K562 (cell line): ENCODE measurements around the gene NPHP1. TPM values are rescaled to one million over a fixed set of nuclear protein-coding genes. Genes with fewer than 3 reads are reported as not detected.

ENCODE experiments used
- ATAC-seq: fragments of 200-7000 bp; cut with Tn5 transposase; 3 replicates; pipeline ENCODE4 v1.9.1; 2020; ENCODE audit warnings: moderate library complexity
- BruUV-seq: library from RNA; stranded (reverse); fragments of 400-500 nt; replicated peaks from 2 replicates; lab custom pipeline; 2021; lab: Mats Ljungman, UMichigan
- CTCF ChIA-PET: fragments of 300-600 bp; formaldehyde crosslinking; extraction: SDS; loops from one replicate; lab custom pipeline; 2021; ENCODE audit warnings: low intra/inter-chr PET ratio; lab: Yijun Ruan, JAX
- POLR2A ChIA-PET: fragments of 300-600, 350-650 bp; sonication (Branson Sonifier 250); formaldehyde crosslinking; extraction: SDS; loops from one replicate; lab custom pipeline; 2021; ENCODE audit warnings: antibody characterized with exemption, inconsistent platforms; lab: Yijun Ruan, JAX
- DNase-seq, 4 experiments: peaks; one replicate each; pipeline versions ENCODE4 v3.0.0 to v3.0.0-alpha.2; 2011 to 2018; ENCODE audit warnings: low spot score in 3 of 4, mixed read lengths in 3 of 4; ENCODE audit errors: extremely low read depth in 1 of 4
- FAIRE-seq: peaks from 2 replicates; lab custom pipeline; 2011; peaks lifted over from hg19 to GRCh38; lab: Jason Lieb, UNC
- H2AFZ ChIP-seq: 2 replicates; pipeline ENCODE4 v1.6.0; 2011; ENCODE audit warnings: low read depth, low read length, control low read depth, inconsistent platforms
- H3K27ac ChIP-seq: fragments of 200-600 bp; 3 replicates; pipeline ENCODE4 v1.8.0; 2011; ENCODE audit warnings: low read depth, mild to moderate bottlenecking, control low read depth, inconsistent platforms, low read length, moderate library complexity, mixed read lengths; ENCODE audit errors: extremely low read depth
- H3K27me3 ChIP-seq, 2 experiments: fragments of 300-600 bp in 1 of 2; 2 replicates in 1 of 2; 3 replicates in 1 of 2; pipeline versions ENCODE4 v1.6.0 to v1.8.0; 2011; ENCODE audit warnings: inconsistent platforms in 2 of 2, low read length in 2 of 2, mild to moderate bottlenecking in 1 of 2, mixed read lengths in 1 of 2, moderate library complexity in 1 of 2; ENCODE audit not compliant: control insufficient read depth in 2 of 2, insufficient read depth in 2 of 2
- H3K36me3 ChIP-seq: fragments of 300-600 bp; 3 replicates; pipeline ENCODE4 v1.8.0; 2011; ENCODE audit warnings: mild to moderate bottlenecking, low read length, inconsistent platforms; ENCODE audit not compliant: control insufficient read depth, insufficient read depth
- H3K4me1 ChIP-seq, 2 experiments: fragments of 200-600 bp in 1 of 2; replicated peaks in 1 of 2; 2 replicates in 1 of 2; 3 replicates in 1 of 2; pipeline versions ENCODE4 v1.5.1 to v1.8.0; 2011; ENCODE audit warnings: inconsistent platforms in 2 of 2, low read length in 2 of 2, mild to moderate bottlenecking in 1 of 2, mixed read lengths in 1 of 2, moderate library complexity in 1 of 2; ENCODE audit not compliant: control insufficient read depth in 2 of 2, insufficient read depth in 2 of 2
- H3K4me2 ChIP-seq: 2 replicates; pipeline ENCODE4 v1.6.1; 2011; ENCODE audit warnings: low read length, control low read depth, inconsistent platforms, mixed read lengths; ENCODE audit not compliant: insufficient read depth
- H3K4me3 ChIP-seq: fragments of 200-600 bp; sonication (generic), shearing (Covaris generic); 2 replicates; pipeline ENCODE4 v1.5.1; 2016; ENCODE audit warnings: control low read depth, inconsistent platforms
- H3K79me2 ChIP-seq: fragments of 200-600 bp; 3 replicates; pipeline ENCODE4 v1.8.0; 2011; ENCODE audit warnings: low read length, inconsistent platforms; ENCODE audit not compliant: control insufficient read depth, insufficient read depth
- H3K9ac ChIP-seq, 2 experiments: 2 replicates each; pipeline versions ENCODE4 v1.6.0 to v1.6.1; 2011; ENCODE audit warnings: low read depth in 2 of 2, low read length in 2 of 2, control low read depth in 1 of 2, inconsistent platforms in 1 of 2, mild to moderate bottlenecking in 1 of 2, mixed read lengths in 1 of 2; ENCODE audit not compliant: insufficient read depth in 1 of 2
- H3K9me1 ChIP-seq: one replicate; pipeline ENCODE4 v1.6.0; 2011; ENCODE audit warnings: inconsistent platforms, mild to moderate bottlenecking, low read length, moderate library complexity; ENCODE audit not compliant: control insufficient read depth, insufficient read depth
- H3K9me3 ChIP-seq: replicated peaks from 2 replicates; pipeline ENCODE4 v1.5.1; 2011; ENCODE audit warnings: low read depth, low read length, inconsistent platforms; ENCODE audit not compliant: control insufficient read depth, insufficient read depth
- H4K20me1 ChIP-seq: replicated peaks from 2 replicates; pipeline ENCODE4 v1.6.1; 2011; ENCODE audit warnings: low read length, inconsistent platforms, mixed read lengths; ENCODE audit not compliant: control insufficient read depth, insufficient read depth
- CHCHD3 ChIP-seq: fragments of 250-450 bp; sonication (Bioruptor Pico); IDR thresholded peaks from 2 replicates; pipeline ENCODE4 v2.1.2; 2022; ENCODE audit warnings: mild to moderate bottlenecking
- ELF4 ChIP-seq: fragments of 450-650 bp; formaldehyde crosslinking; IDR thresholded peaks from 2 replicates; pipeline ENCODE4 v1.4.0; 2022; ENCODE audit warnings: missing genetic modification characterization
- ESRRA ChIP-seq: fragments of 450-650 bp; IDR thresholded peaks from 2 replicates; pipeline ENCODE4 v1.6.1; 2014; ENCODE audit warnings: low read depth, mild to moderate bottlenecking, moderate library complexity, borderline replicate concordance
- KLF1 ChIP-seq: fragments of 450-650 bp; IDR thresholded peaks from 2 replicates; pipeline ENCODE4 v1.6.1; 2016; ENCODE audit warnings: missing genetic modification characterization, missing compliant biosample characterization
- NCOA1 ChIP-seq: fragments of 450-650 bp; IDR thresholded peaks from 2 replicates; pipeline ENCODE4 v1.6.1; 2016; ENCODE audit warnings: low read depth
- NCOA2 ChIP-seq, 2 experiments: fragments of 450-650 bp; IDR thresholded peaks; 2 replicates each; pipeline ENCODE4 v1.6.1; 2018; ENCODE audit warnings: mild to moderate bottlenecking in 2 of 2, moderate library complexity in 1 of 2; ENCODE audit not compliant: partially characterized antibody in 2 of 2
- NR0B1 ChIP-seq: fragments of 450-650 bp; IDR thresholded peaks from one replicate; pipeline ENCODE4 v1.6.1; 2018; ENCODE audit warnings: mild to moderate bottlenecking, moderate library complexity; ENCODE audit not compliant: partially characterized antibody
- SIRT6 ChIP-seq: IDR thresholded peaks from one replicate; pipeline ENCODE4 v1.6.1; 2012; ENCODE audit warnings: low read depth, mild to moderate bottlenecking, control low read depth, inconsistent platforms, low read length, moderate library complexity
- ZKSCAN8 ChIP-seq: fragments of 200-800 bp; sonication (Bioruptor generic); IDR thresholded peaks from 2 replicates; pipeline ENCODE4 v1.6.1; 2016; ENCODE audit warnings: missing genetic modification characterization, missing compliant biosample characterization
- ZNF318 ChIP-seq, 2 experiments: fragments of 450-650 bp; IDR thresholded peaks; 2 replicates each; pipeline ENCODE4 v1.6.1; 2016; ENCODE audit warnings: mild to moderate bottlenecking in 2 of 2, borderline replicate concordance in 1 of 2, low read depth in 1 of 2, moderate library complexity in 1 of 2
- ZNF764 ChIP-seq: fragments of 250-450 bp; sonication (Bioruptor Pico); IDR thresholded peaks from 2 replicates; pipeline ENCODE4 v1.4.0; 2020; ENCODE audit warnings: low read depth, mild to moderate bottlenecking, moderate library complexity
- WGBS: fragments of 100-300 bp; shearing (Covaris generic); methylation state at CpG from one replicate; pipeline ENCODE4 v1.1.6; 2016; ENCODE audit warnings: low coverage, mixed read lengths; ENCODE audit not compliant: insufficient coverage; ENCODE audit errors: missing lambda C conversion rate; 5-methylcytosine and 5-hydroxymethylcytosine counted together
- in situ Hi-C: fragments of 300-500 bp; cut with MboI; formaldehyde crosslinking; loops from 4 replicates; pipeline ENCODE4 v1.15.0; 2018; ENCODE audit warnings: inconsistent platforms, mixed read lengths
- intact Hi-C: fragments of 100-400 bp; cut with micrococcal nuclease; formaldehyde crosslinking; loops from 2 replicates; pipeline ENCODE4 v1.14.2; 2022
- polyA plus RNA-seq, 8 experiments: library from polyadenylated mRNA; depleted of rRNA in 4 of 8; stranded (reverse) in 5 of 8; unstranded in 3 of 8; fragments of >200 nt; fragmentation: Nextera tagmentation in 2 of 8; fragmentation: Illumina TruSeq in 1 of 8; extraction: Ambion mirVana in 2 of 8; extraction: Trizol in 1 of 8; gene quantifications; 2 replicates each; pipeline versions ENCODE4 v1.2.1 to v1.2.3, GENCODE V29; 2011 to 2014; ENCODE audit warnings: inconsistent platforms in 1 of 8, missing spikeins in 1 of 8
- total RNA-seq, 7 experiments: library from RNA; depleted of rRNA in 6 of 7; stranded (reverse); fragments of >200 nt in 6 of 7; fragmentation: Illumina TruSeq in 2 of 7; extraction: Trizol in 2 of 7; gene quantifications; 2 replicates each; pipeline versions ENCODE4 v1.2.1 to v1.2.3, GENCODE V29; 2011 to 2021; ENCODE audit warnings: low replicate concordance in 1 of 7

The NPHP1 gene
- total and polyA plus RNA-seq, 9 of the 15 experiments (the other 6 are each of a cell fraction or from before 2014, with no cell fraction given), result 0.11 to 0.32 (median 0.20) TPM; not detected in 5

- no peak overlapping the region for H3K9ac ChIP-seq
- no TSS peak for BruUV-seq
- H3K4me2 ChIP-seq, result no peak overlapping the region
- WGBS, result 8% methylated on average over 2 of the region's 2 CpGs
- H3K9me3 ChIP-seq, result no peaks in the 10 kb centered on the region
- POLR2A ChIA-PET, result no interaction called here
- no peaks in the 10 kb centered on the region for H3K27me3 ChIP-seq
- DNase-seq (no peak), ATAC-seq (no peak), FAIRE-seq (no peak)
- H3K4me1 ChIP-seq, result no peaks in the 10 kb centered on the region
- H3K27ac ChIP-seq, result no peak overlapping the region
- H3K36me3 ChIP-seq, result no peaks in the 10 kb centered on the region
- H4K20me1 ChIP-seq, result no peaks in the 10 kb centered on the region
- H2AFZ ChIP-seq, result no peak overlapping the region
- H3K4me3 ChIP-seq, result no peak overlapping the region
- intact Hi-C loops, result no loop called here
- H3K9me1 ChIP-seq, result no peaks in the 10 kb centered on the region
- CTCF ChIA-PET, result no interaction called here
- in situ Hi-C loops, result no loop called here
- H3K79me2 ChIP-seq, result no peaks in the 10 kb centered on the region
- TF ChIP-seq ELF4 (CRISPR knock-in tag) (no peak), ZNF764 (no peak), NR0B1 (no peak), ZNF318 (IDR thresholded peaks at IDR 0.05; ENCODE audit: borderline replicate concordance in 1 of 2, low read depth in 1 of 2) (no peak), ZKSCAN8 (no peak), NCOA2 (IDR thresholded peaks at IDR 0.05; ENCODE audit: partially characterized antibody in 2 of 2) (no peak), NCOA1 (no peak), CHCHD3 (CRISPR knock-in tag) (no peak), KLF1 (tag) (no peak), SIRT6 (no peak), ESRRA (no peak)
Observed at GRCh38 chr2:110153416-110153815, 51.4 kb downstream of the NPHP1 start.
